Gastroesophageal sphincter (tissue), 4 donors: ENCODE data around the gene B4GALT1. TPM values are rescaled to one million over a fixed set of nuclear protein-coding genes. Genes with fewer than 3 reads are reported as not detected.

Source experiments
- ATAC-seq: fragments of 150-250 bp; one replicate; pipeline ENCODE4 v1.9.1; 2016; ENCODE audit warnings: mild to moderate bottlenecking, moderate library complexity
- H3K27ac ChIP-seq, 4 donors: fragments of 200-600 bp; sonication (generic) in 3 of 4; 1 replicate in 3 of 4; 2 replicates in 1 of 4; pipeline ENCODE4 v1.5.1; 2016 to 2019
- H3K27me3 ChIP-seq: fragments of 200-600 bp; sonication (generic); one replicate; pipeline ENCODE4 v1.5.1; 2019
- H3K36me3 ChIP-seq, 2 donors: fragments of 200-600 bp; sonication (generic); one replicate each; pipeline ENCODE4 v1.5.1; 2019; ENCODE audit warnings: control low read depth in 1 of 2
- H3K4me1 ChIP-seq, 3 donors: fragments of 200-600 bp; sonication (generic); 1 replicate in 2 of 3; 2 replicates in 1 of 3; pipeline ENCODE4 v1.5.1; 2016 to 2019; ENCODE audit warnings: control low read depth in 2 of 3
- H3K4me3 ChIP-seq, 2 donors: fragments of 200-600 bp; sonication (generic); one replicate each; pipeline ENCODE4 v1.5.1; 2019; ENCODE audit warnings: mild to moderate bottlenecking in 1 of 2, moderate library complexity in 1 of 2
- H3K9me3 ChIP-seq, 3 donors: fragments of 200-600 bp; sonication (generic); one replicate each; pipeline ENCODE4 v1.5.1; 2017 to 2019; ENCODE audit warnings: control low read depth in 2 of 3
- CTCF ChIP-seq, 4 experiments: fragments of 200-600 bp in 2 of 4; fragments of 450-650 bp in 2 of 4; sonication (generic) in 1 of 4; IDR thresholded peaks; one replicate each; pipeline ENCODE4 v1.5.1; 2017 to 2019; ENCODE audit warnings: antibody characterized with exemption in 4 of 4, mild to moderate bottlenecking in 2 of 4, moderate library complexity in 2 of 4
- EP300 ChIP-seq: sonication (generic); formaldehyde crosslinking; IDR thresholded peaks from one replicate; pipeline ENCODE4 v1.6.1; 2017; ENCODE audit warnings: antibody characterized with exemption, mild to moderate bottlenecking
- POLR2A ChIP-seq, 2 donors: fragments of 450-650 bp; IDR thresholded peaks; one replicate each; pipeline ENCODE4 v1.6.1; 2017; ENCODE audit warnings: antibody characterized with exemption in 2 of 2, mild to moderate bottlenecking in 2 of 2, moderate library complexity in 1 of 2
- POLR2AphosphoS5 ChIP-seq: sonication (generic); formaldehyde crosslinking; IDR thresholded peaks from one replicate; pipeline ENCODE4 v1.6.1; 2017; ENCODE audit warnings: antibody characterized with exemption
- WGBS, 2 donors: methylation state at CpG; one replicate each; pipeline ENCODE4 v1.1.5; 2018; ENCODE audit warnings: low coverage in 1 of 2; 5-methylcytosine and 5-hydroxymethylcytosine counted together
- total RNA-seq, 4 donors: library from RNA; depleted of rRNA; stranded (reverse); fragments of >200 nt; gene quantifications; one replicate each; pipeline ENCODE4 v1.1.0, GENCODE V29; 2016

B4GALT1 gene
- total RNA-seq, 4 donors from 2014 or later: 22.9 to 43.3 (median 31.0) TPM

GRCh38 chr9:33129886-33130881 lies 37.0 kb downstream of the B4GALT1 start:
- TF ChIP-seq POLR2A (IDR thresholded peaks at IDR 0.05) (no peak), CTCF (IDR thresholded peaks at IDR 0.05) (no peak), EP300 (no peak), POLR2AphosphoS5 (no peak)
- H3K4me1 ChIP-seq: peaks cover 0 to 73% (median 11%) of the 10 kb centered on the region in 3 donors
- no peaks in the 10 kb centered on the region for H3K9me3 ChIP-seq
- no peak overlapping the region for H3K27ac ChIP-seq
- no peak for ATAC-seq
- WGBS, 2 donors: 64 to 87% methylated on average over 3 to 9 of the region's 14 CpGs
- H3K27me3 ChIP-seq: no peaks in the 10 kb centered on the region
- peaks cover 0 to 93% of the 10 kb centered on the region in 2 donors for H3K36me3 ChIP-seq
- no peak overlapping the region for H3K4me3 ChIP-seq

GRCh38 chr9:33129251-33129885 lies 37.8 kb downstream of the B4GALT1 start:
- peaks cover 0 to 65% (median 9%) of the 10 kb centered on the region in 3 donors for H3K4me1 ChIP-seq
- no peaks in the 10 kb centered on the region for H3K27me3 ChIP-seq
- no peak for ATAC-seq
- H3K27ac ChIP-seq: no peak overlapping the region
- H3K9me3 ChIP-seq: no peaks in the 10 kb centered on the region
- H3K4me3 ChIP-seq: no peak overlapping the region
- WGBS, 2 donors: no CpG with 5 or more reads among the region's 5 CpGs
- H3K36me3 ChIP-seq: peaks cover 0 to 92% of the 10 kb centered on the region in 2 donors
- TF ChIP-seq POLR2AphosphoS5 (no peak), EP300 (no peak), CTCF (IDR thresholded peaks at IDR 0.05) (no peak), POLR2A (IDR thresholded peaks at IDR 0.05) (no peak)

- WGBS, 2 donors: 90 to 100% methylated on average over 2 of the region's 4 CpGs
Observed at GRCh38 chr9:33128570-33128969, 38.6 kb downstream of the B4GALT1 start.

GRCh38 chr9:33127881-33128280 lies 39.3 kb downstream of the B4GALT1 start:
- Histone ChIP-seq H3K4me3 (no peak overlapping the region), H3K27ac (no peak overlapping the region), H3K9me3 (no peaks in the 10 kb centered on the region), H3K27me3 (no peaks in the 10 kb centered on the region), H3K36me3 (peaks cover 0 to 90% of the 10 kb centered on the region in 2 donors), H3K4me1 (peaks cover 0 to 52% (median 9%) of the 10 kb centered on the region in 3 donors)
- ATAC-seq: no peak
- no peak for TF ChIP-seq CTCF (IDR thresholded peaks at IDR 0.05)
- no peak for TF ChIP-seq POLR2A (IDR thresholded peaks at IDR 0.05)
- TF ChIP-seq EP300: no peak
- no peak for TF ChIP-seq POLR2AphosphoS5
- WGBS, 2 donors: 56 to 80% methylated on average over 3 to 4 of the region's 5 CpGs

More at GRCh38 chr9:33128570-33128969, 38.6 kb downstream of the B4GALT1 start:
- no peak for ATAC-seq
- Histone ChIP-seq H3K27me3 (no peaks in the 10 kb centered on the region), H3K36me3 (peaks cover 0 to 94% of the 10 kb centered on the region in 2 donors), H3K9me3 (no peaks in the 10 kb centered on the region), H3K27ac (no peak overlapping the region), H3K4me3 (no peak overlapping the region), H3K4me1 (peaks cover 0 to 59% (median 9%) of the 10 kb centered on the region in 3 donors)
- TF ChIP-seq POLR2AphosphoS5 (no peak), CTCF (IDR thresholded peaks at IDR 0.05) (no peak), EP300 (no peak), POLR2A (IDR thresholded peaks at IDR 0.05) (no peak)
